Measurements from ENCODE around the gene CDC34. TPM values are rescaled to one million over a fixed set of nuclear protein-coding genes. Genes with fewer than 3 reads are reported as not detected.

CDC34 gene
- total and polyA plus RNA-seq, 2 of the 8 experiments (the other 6 are each of a cell fraction or from before 2014, with no cell fraction given), result 95.9 to 129 TPM

GRCh38 chr19:511101-511851 lies 20.3 kb upstream of the CDC34 start:
- Histone ChIP-seq H2AK5ac (ENCODE audit: low read depth, low read length) (no peak overlapping the region), H4K5ac (ENCODE audit: insufficient read length, low read depth, low read length) (no peak overlapping the region), H3K14ac (ENCODE audit: insufficient read length) (no peak overlapping the region), H3K4me1 (replicated peaks in 1 of 4; ENCODE audit: control insufficient read depth in 3 of 4, insufficient read depth in 4 of 4, low read length in 3 of 4) (peaks cover 0 to 14% (median 9%) of the 10 kb centered on the region in 4 experiments; a peak in 5 of 7 replicates), H4K91ac (replicated peaks; ENCODE audit: insufficient read length, low read length) (no peak overlapping the region), H4K8ac (ENCODE audit: extremely low read depth, insufficient read depth, low read length) (no peak overlapping the region; the same call in 1 of the 2 replicates), H3K23ac (ENCODE audit: insufficient read length) (no peak overlapping the region), H2BK12ac (ENCODE audit: low read depth, low read length) (no peak overlapping the region; the same call in 1 of the 2 replicates), H3K23me2 (ENCODE audit: low read depth, low read length) (peaks cover 8% of the 10 kb centered on the region; the same call in 1 of the 2 replicates), H3K4me3 (ENCODE audit: extremely low read depth in 1 of 4, insufficient read depth in 2 of 4, low read depth in 3 of 4, low read length in 4 of 4) (peak overlapping the region in 3 of 4 experiments; percentile 4 to 28 (median 23); a peak in 5 of 8 replicates), H2AFZ (ENCODE audit: low read length) (no peak overlapping the region), H3K27ac (ENCODE audit: low read depth, low read length) (no peak overlapping the region), H3K9me3 (ENCODE audit: insufficient read depth in 2 of 2, low read depth in 1 of 2, low read length in 1 of 2) (no peaks in the 10 kb centered on the region; a peak in 2 of 4 replicates), H3K18ac (ENCODE audit: extremely low read depth, low read length) (peak overlapping the region; percentile 48; the same call in 1 of the 2 replicates), H2BK20ac (ENCODE audit: low read length) (no peak overlapping the region), H2BK15ac (ENCODE audit: low read length) (0 out of 2 replicates have a peak overlapping the region, but pooled peaks have one; percentile 46), H3K4me2 (ENCODE audit: insufficient read depth in 1 of 2, low read depth in 2 of 2, low read length in 2 of 2) (peak overlapping the region; percentile 5 to 59; a peak in 3 of 4 replicates), H2BK5ac (ENCODE audit: low read depth, low read length) (peak overlapping the region; percentile 35; the same call in 1 of the 2 replicates), H4K20me1 (replicated peaks in 1 of 2; ENCODE audit: control insufficient read depth in 1 of 2, insufficient read depth in 2 of 2, low read length in 2 of 2) (peaks cover 0 to 13% of the 10 kb centered on the region in 2 experiments), H3K4ac (replicated peaks; ENCODE audit: insufficient read length, low read depth, low read length) (no peak overlapping the region), H3K27me3 (replicated peaks in 1 of 4; ENCODE audit: control insufficient read depth in 3 of 4, extremely low read depth in 1 of 4, insufficient read depth in 3 of 4, low read length in 3 of 4) (no peaks in the 10 kb centered on the region), H2BK120ac (replicated peaks; ENCODE audit: low read depth, low read length) (no peak overlapping the region), H3K9ac (replicated peaks in 1 of 4; ENCODE audit: extremely low read depth in 1 of 4, low read depth in 3 of 4, low read length in 3 of 4) (no peak overlapping the region; a peak in 1 of 7 replicates), H3K56ac (replicated peaks; ENCODE audit: insufficient read length, low read depth, low read length) (no peak overlapping the region), H3K79me2 (ENCODE audit: control insufficient read depth in 1 of 2, insufficient read depth in 2 of 2, low read length in 2 of 2) (no peaks in the 10 kb centered on the region), H3K36me3 (ENCODE audit: control insufficient read depth in 2 of 4, insufficient read depth in 4 of 4, low read length in 3 of 4) (peaks cover 0 to 6% (median 3%) of the 10 kb centered on the region in 4 experiments; a peak in 3 of 8 replicates), H3K79me1 (ENCODE audit: low read depth, low read length) (peaks cover 5% of the 10 kb centered on the region; the same call in 1 of the 2 replicates)
- no peak for FAIRE-seq
- POLR2A ChIA-PET (ENCODE audit: partially characterized antibody), result interaction anchor here (0.7 to 2.8 kb wide), 9 partner anchors 10 to 517 kb away, joined by 3 to 13 read pairs (median 5); partner anchors contain the start of genes BSG and CDC34
- peak in 1 of 2 experiments; percentile 61 for DNase-seq (ENCODE audit: low read depth in 1 of 2, low spot score in 2 of 2)
- WGBS, 2 experiments (ENCODE audit: extremely low coverage in 1 of 2, insufficient coverage in 1 of 2, insufficient read length in 1 of 2, insufficient replicate concordance in 2 of 2, low coverage in 1 of 2, low lambda C conversion rate in 2 of 2, missing lambda C conversion rate in 1 of 2), result 54% methylated on average over 26 of the region's 30 CpGs; no CpG with 5 or more reads in 1 of the 2 experiments
- CTCF ChIA-PET (ENCODE audit: partially characterized antibody), result interaction anchor here (0.7 to 3.7 kb wide), 39 partner anchors 7 to 238 kb away, joined by 3 to 31 read pairs (median 5); partner anchors contain the start of genes C2CD4C, CDC34 and SHC2
- TF ChIP-seq TCF12 (IDR thresholded peaks at IDR 0.05; ENCODE audit: low read depth, low read length), result no peak
- 0 out of 4 replicates have a peak, but pooled peaks of 1 of the 3 experiments have one; percentile 1 for TF ChIP-seq CTCF (IDR thresholded peaks at IDR 0.05; ENCODE audit: control extremely low read depth in 1 of 3, insufficient read depth in 1 of 3, low read depth in 1 of 3, low read length in 3 of 3)
- peak; percentile 72 for TF ChIP-seq CREB1 (IDR thresholded peaks at IDR 0.05)
- TF ChIP-seq CBX8 (IDR thresholded peaks at IDR 0.05; ENCODE audit: borderline replicate concordance, low read depth, low read length), result no peak
- TF ChIP-seq TAF1 (IDR thresholded peaks at IDR 0.05; ENCODE audit: low read depth, low read length), result no peak
- no peak for TF ChIP-seq POLR2A (IDR thresholded peaks at IDR 0.05; ENCODE audit: control extremely low read depth in 1 of 2, low read depth in 2 of 2, low read length in 2 of 2)
- no peak for TF ChIP-seq USF2 (IDR thresholded peaks at IDR 0.05; ENCODE audit: low read length)

All from H1 (cell line).